H9 (cell line): ENCODE measurements around the gene SPATS1. TPM values are rescaled to one million over a fixed set of nuclear protein-coding genes. Genes with fewer than 3 reads are reported as not detected.

Experiments used
- DNase-seq: peaks from one replicate; pipeline ENCODE4 v3.0.0-alpha.2; 2017
- H2AFZ ChIP-seq: one replicate; pipeline ENCODE4 v1.6.1; 2013; ENCODE audit warnings: mild to moderate bottlenecking, low read length, control low read depth, moderate library complexity
- H2AK5ac ChIP-seq: 2 replicates; pipeline ENCODE4 v1.6.1; 2013; ENCODE audit warnings: low read length, control low read depth, mixed read lengths; ENCODE audit not compliant: insufficient read length
- H2BK120ac ChIP-seq: one replicate; pipeline ENCODE4 v1.6.1; 2013; ENCODE audit warnings: low read depth, mild to moderate bottlenecking, low read length, control low read depth, inconsistent platforms; ENCODE audit not compliant: poor library complexity, severe bottlenecking
- H2BK12ac ChIP-seq: 2 replicates; pipeline ENCODE4 v1.6.1; 2013; ENCODE audit warnings: low read length, control low read depth, mixed read lengths, low read depth; ENCODE audit not compliant: insufficient read length
- H2BK15ac ChIP-seq: 2 replicates; pipeline ENCODE4 v1.6.1; 2013; ENCODE audit warnings: low read depth, low read length, control low read depth
- H2BK20ac ChIP-seq: one replicate; pipeline ENCODE4 v1.6.1; 2013; ENCODE audit warnings: low read depth, mild to moderate bottlenecking, low read length, control low read depth, inconsistent platforms; ENCODE audit not compliant: poor library complexity, severe bottlenecking
- H2BK5ac ChIP-seq: 2 replicates; pipeline ENCODE4 v1.6.1; 2013; ENCODE audit warnings: low read length, control low read depth, mixed read lengths; ENCODE audit not compliant: insufficient read length
- H3K14ac ChIP-seq: 2 replicates; pipeline ENCODE4 v1.6.1; 2013; ENCODE audit warnings: low read length, control low read depth; ENCODE audit not compliant: insufficient read depth
- H3K18ac ChIP-seq: 2 replicates; pipeline ENCODE4 v1.6.1; 2013; ENCODE audit warnings: low read depth, mild to moderate bottlenecking, mixed read lengths, low read length, control low read depth; ENCODE audit not compliant: insufficient read length
- H3K23ac ChIP-seq: 2 replicates; pipeline ENCODE4 v1.6.1; 2013; ENCODE audit warnings: low read length, control low read depth, mixed read lengths, low read depth; ENCODE audit not compliant: insufficient read length
- H3K23me2 ChIP-seq: 2 replicates; pipeline ENCODE4 v1.6.1; 2013; ENCODE audit warnings: low read depth, mild to moderate bottlenecking, mixed read lengths, low read length, control low read depth; ENCODE audit not compliant: insufficient read length, poor library complexity, severe bottlenecking
- H3K27ac ChIP-seq: 2 replicates; pipeline ENCODE4 v1.5.1; 2013; ENCODE audit warnings: low read length, control low read depth, mixed read lengths, low read depth; ENCODE audit not compliant: insufficient read length
- H3K27me3 ChIP-seq: 2 replicates; pipeline ENCODE4 v1.6.1; 2013; ENCODE audit warnings: low read length, control low read depth, inconsistent platforms; ENCODE audit not compliant: insufficient read depth
- H3K4ac ChIP-seq: 2 replicates; pipeline ENCODE4 v1.6.1; 2013; ENCODE audit warnings: low read depth, mild to moderate bottlenecking, control low read depth, inconsistent platforms, low read length, moderate library complexity
- H3K4me1 ChIP-seq: 2 replicates; pipeline ENCODE4 v1.6.1; 2013; ENCODE audit warnings: low read length, control low read depth, inconsistent platforms; ENCODE audit not compliant: insufficient read depth
- H3K4me2 ChIP-seq: 2 replicates; pipeline ENCODE4 v1.6.1; 2013; ENCODE audit warnings: low read length, control low read depth, mixed read lengths; ENCODE audit not compliant: insufficient read length, insufficient read depth
- H3K56ac ChIP-seq: 2 replicates; pipeline ENCODE4 v1.6.1; 2013; ENCODE audit warnings: low read depth, mild to moderate bottlenecking, mixed read lengths, low read length, control low read depth; ENCODE audit not compliant: insufficient read length
- H3K79me1 ChIP-seq: 2 replicates; pipeline ENCODE4 v1.6.1; 2013; ENCODE audit warnings: low read depth, mild to moderate bottlenecking, moderate library complexity, low read length, control low read depth, inconsistent platforms; ENCODE audit not compliant: insufficient read depth, poor library complexity, severe bottlenecking
- H3K79me2 ChIP-seq: 2 replicates; pipeline ENCODE4 v1.6.1; 2013; ENCODE audit warnings: low read length, control low read depth, inconsistent platforms; ENCODE audit not compliant: insufficient read depth
- H3K9ac ChIP-seq: 2 replicates; pipeline ENCODE4 v1.6.1; 2013; ENCODE audit warnings: low read length, control low read depth, mixed read lengths; ENCODE audit not compliant: insufficient read length; ENCODE audit errors: extremely low read depth
- H3K9me3 ChIP-seq: one replicate; pipeline ENCODE4 v1.6.1; 2013; ENCODE audit warnings: low read depth, low read length, inconsistent platforms; ENCODE audit not compliant: control insufficient read depth
- H3T11ph ChIP-seq: one replicate; pipeline ENCODE4 v1.6.1; 2013; ENCODE audit warnings: mild to moderate bottlenecking, low read length, control low read depth, inconsistent platforms
- H4K20me1 ChIP-seq: one replicate; pipeline ENCODE4 v1.6.1; 2013; ENCODE audit not compliant: control insufficient read depth, insufficient read length, insufficient read depth
- H4K5ac ChIP-seq: 2 replicates; pipeline ENCODE4 v1.6.1; 2013; ENCODE audit warnings: low read depth, mild to moderate bottlenecking, mixed read lengths, low read length, control low read depth; ENCODE audit not compliant: insufficient read length
- H4K8ac ChIP-seq: replicated peaks from 2 replicates; pipeline ENCODE4 v1.6.1; 2013; ENCODE audit warnings: low read length, control low read depth, mixed read lengths, low read depth; ENCODE audit not compliant: insufficient read length
- H4K91ac ChIP-seq: 2 replicates; pipeline ENCODE4 v1.6.1; 2013; ENCODE audit warnings: low read depth, mild to moderate bottlenecking, moderate library complexity, mixed read lengths, low read length, control low read depth; ENCODE audit not compliant: insufficient read length
- H3K27ac Mint-ChIP-seq, 3 experiments: 2 replicates in 2 of 3; 3 replicates in 1 of 3; pipeline ENCODE4 v1.8.0; 2020 to 2021; ENCODE audit warnings: mixed read lengths in 3 of 3, mild to moderate bottlenecking in 1 of 3, moderate library complexity in 1 of 3
- H3K27me3 Mint-ChIP-seq: 2 replicates; pipeline ENCODE4 v1.8.0; 2021; ENCODE audit warnings: low read depth, mild to moderate bottlenecking, moderate library complexity, mixed read lengths
- H3K36me3 Mint-ChIP-seq, 3 experiments: 2 replicates in 2 of 3; 3 replicates in 1 of 3; pipeline ENCODE4 v1.8.0; 2020 to 2021; ENCODE audit warnings: low read depth in 3 of 3, mixed read lengths in 3 of 3; ENCODE audit not compliant: insufficient read depth in 1 of 3
- H3K4me1 Mint-ChIP-seq, 2 experiments: 2 replicates each; pipeline ENCODE4 v1.8.0; 2020; ENCODE audit warnings: mixed read lengths in 2 of 2
- H3K4me3 Mint-ChIP-seq, 2 experiments: 2 replicates in 1 of 2; 3 replicates in 1 of 2; pipeline ENCODE4 v1.8.0; 2020 to 2021; ENCODE audit warnings: mild to moderate bottlenecking in 2 of 2, mixed read lengths in 2 of 2, moderate library complexity in 1 of 2
- H3K9me3 Mint-ChIP-seq, 2 experiments: 2 replicates in 1 of 2; 3 replicates in 1 of 2; pipeline ENCODE4 v1.8.0; 2020; ENCODE audit warnings: mild to moderate bottlenecking in 2 of 2, mixed read lengths in 2 of 2, moderate library complexity in 1 of 2
- total RNA-seq: library from RNA; stranded (reverse); gene quantifications from 2 replicates; pipeline ENCODE4 v1.2.1, GENCODE V29; 2021
- TF ChIP-seq, protein P1 (sequence below): fragments of 200-600 bp; sonication (generic); conservative IDR thresholded peaks from 3 replicates; pipeline ENCODE4 v1.8.0; 2021; ENCODE audit warnings: antibody characterized with exemption, mild to moderate bottlenecking

SPATS1 gene
- total RNA-seq, 1 experiment from 2014 or later = not detected

DNA sequence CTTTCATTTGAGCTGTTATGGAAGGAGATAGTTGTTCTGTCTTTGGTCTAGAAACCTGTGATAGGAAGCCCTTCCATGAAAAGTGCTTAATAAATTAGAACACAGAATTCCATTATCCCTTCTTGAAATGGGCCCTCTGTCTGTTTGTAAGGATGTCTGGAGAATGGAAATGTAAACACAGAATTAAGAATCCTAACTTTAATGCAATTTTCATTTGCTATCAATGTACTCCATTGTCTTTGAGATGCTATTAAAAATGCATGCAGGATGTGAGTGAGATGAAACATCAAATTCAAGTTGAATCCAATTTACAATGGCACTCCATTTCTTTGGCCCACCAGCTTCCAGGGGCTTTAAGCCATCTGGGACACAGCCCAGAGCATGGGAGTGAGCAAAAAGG, 15.4 kb upstream of the SPATS1 start:
- Histone ChIP-seq H3K23ac (no peak overlapping the region), H3K27me3 (0 out of 2 replicates have a peak, but pooled peaks cover 3% of the 10 kb centered on the region), H3K56ac (no peak overlapping the region), H3K4ac (no peak overlapping the region), H2AK5ac (no peak overlapping the region), H3K23me2 (peaks cover 2% of the 10 kb centered on the region), H2BK15ac (no peak overlapping the region), H3K79me2 (no peaks in the 10 kb centered on the region), H2AFZ (no peak overlapping the region), H2BK12ac (no peak overlapping the region), H2BK5ac (no peak overlapping the region), H3K4me1 (no peaks in the 10 kb centered on the region; the same call in 1 of the 2 replicates), H4K8ac (no peak overlapping the region), H2BK20ac (no peak overlapping the region), H3K4me2 (no peak overlapping the region), H4K20me1 (no peaks in the 10 kb centered on the region), H3K27ac (no peak overlapping the region), H3T11ph (no peak overlapping the region), H3K9me3 (no peaks in the 10 kb centered on the region), H3K18ac (no peak overlapping the region), H2BK120ac (no peak overlapping the region), H3K14ac (no peak overlapping the region), H4K91ac (no peak overlapping the region), H3K79me1 (no peaks in the 10 kb centered on the region), H3K9ac (no peak overlapping the region), H4K5ac (no peak overlapping the region)
- TF ChIP-seq, protein P1, sequence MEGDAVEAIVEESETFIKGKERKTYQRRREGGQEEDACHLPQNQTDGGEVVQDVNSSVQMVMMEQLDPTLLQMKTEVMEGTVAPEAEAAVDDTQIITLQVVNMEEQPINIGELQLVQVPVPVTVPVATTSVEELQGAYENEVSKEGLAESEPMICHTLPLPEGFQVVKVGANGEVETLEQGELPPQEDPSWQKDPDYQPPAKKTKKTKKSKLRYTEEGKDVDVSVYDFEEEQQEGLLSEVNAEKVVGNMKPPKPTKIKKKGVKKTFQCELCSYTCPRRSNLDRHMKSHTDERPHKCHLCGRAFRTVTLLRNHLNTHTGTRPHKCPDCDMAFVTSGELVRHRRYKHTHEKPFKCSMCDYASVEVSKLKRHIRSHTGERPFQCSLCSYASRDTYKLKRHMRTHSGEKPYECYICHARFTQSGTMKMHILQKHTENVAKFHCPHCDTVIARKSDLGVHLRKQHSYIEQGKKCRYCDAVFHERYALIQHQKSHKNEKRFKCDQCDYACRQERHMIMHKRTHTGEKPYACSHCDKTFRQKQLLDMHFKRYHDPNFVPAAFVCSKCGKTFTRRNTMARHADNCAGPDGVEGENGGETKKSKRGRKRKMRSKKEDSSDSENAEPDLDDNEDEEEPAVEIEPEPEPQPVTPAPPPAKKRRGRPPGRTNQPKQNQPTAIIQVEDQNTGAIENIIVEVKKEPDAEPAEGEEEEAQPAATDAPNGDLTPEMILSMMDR = no peak
- H3K36me3 Mint-ChIP-seq = no peaks in the 10 kb centered on the region
- H3K4me1 Mint-ChIP-seq = peaks cover 21 to 28% of the 10 kb centered on the region in 2 experiments
- H3K27ac Mint-ChIP-seq = no peak overlapping the region
- H3K9me3 Mint-ChIP-seq = no peaks in the 10 kb centered on the region; a peak in 1 of 5 replicates
- peaks cover 13% of the 10 kb centered on the region for H3K27me3 Mint-ChIP-seq
- no peak overlapping the region for H3K4me3 Mint-ChIP-seq
- DNase-seq = no peak
